HepG2 (cell line): ENCODE data around the gene KIFAP3. TPM values are rescaled to one million over a fixed set of nuclear protein-coding genes. Genes with fewer than 3 reads are reported as not detected.

Experiments
- ATAC-seq: fragments of 200-7000 bp; cut with Tn5 transposase; 3 replicates; pipeline ENCODE4 v1.9.1; 2020; ENCODE audit warnings: mild to moderate bottlenecking, moderate library complexity
- BruUV-seq: library from RNA; stranded (reverse); fragments of 400-500 nt; replicated peaks from 2 replicates; lab custom pipeline; 2021; lab: Mats Ljungman, UMichigan
- CTCF ChIA-PET: fragments of 300-600 bp; formaldehyde crosslinking; extraction: SDS; loops from one replicate; lab custom pipeline; 2021; ENCODE audit warnings: low total read pairs, inconsistent platforms, low intra/inter-chr PET ratio; lab: Yijun Ruan, JAX
- POLR2A ChIA-PET: fragments of 350-600 bp; sonication (Branson Sonifier 250); formaldehyde crosslinking; loops from one replicate; lab custom pipeline; 2020; ENCODE audit warnings: antibody characterized with exemption, inconsistent platforms; lab: Yijun Ruan, JAX
- DNase-seq: peaks from one replicate; pipeline ENCODE4 v3.0.0-alpha.2; 2015; ENCODE audit warnings: low spot score
- FAIRE-seq: peaks from 3 replicates; lab custom pipeline; 2011; peaks lifted over from hg19 to GRCh38; lab: Jason Lieb, UNC
- H2AFZ ChIP-seq: one replicate; pipeline ENCODE4 v1.6.1; 2011; ENCODE audit warnings: low read length, inconsistent platforms
- H3K27ac ChIP-seq: fragments of 300-600 bp; 3 replicates; pipeline ENCODE4 v1.8.0; 2011; ENCODE audit warnings: mixed run types, mild to moderate bottlenecking, mixed read lengths, low read length, inconsistent platforms; ENCODE audit not compliant: insufficient read depth; ENCODE audit errors: extremely low read length
- H3K27me3 ChIP-seq, 2 experiments: fragments of 200-600 bp in 1 of 2; 2 replicates in 1 of 2; 3 replicates in 1 of 2; pipeline versions ENCODE4 v1.6.0 to v1.8.0; 2011; ENCODE audit warnings: low read length in 2 of 2, mild to moderate bottlenecking in 2 of 2, moderate library complexity in 2 of 2, inconsistent platforms in 1 of 2; ENCODE audit not compliant: insufficient read depth in 2 of 2, control insufficient read depth in 1 of 2
- H3K36me3 ChIP-seq, 2 experiments: fragments of 200-600 bp in 1 of 2; replicated peaks in 1 of 2; 2 replicates in 1 of 2; 3 replicates in 1 of 2; pipeline versions ENCODE4 v1.5.1 to v1.8.0; 2011; ENCODE audit warnings: low read length in 2 of 2, inconsistent platforms in 1 of 2; ENCODE audit not compliant: insufficient read depth in 2 of 2, control insufficient read depth in 1 of 2
- H3K4me1 ChIP-seq: 2 replicates; pipeline ENCODE4 v1.5.1; 2012; ENCODE audit warnings: low read length, inconsistent platforms; ENCODE audit not compliant: insufficient read depth
- H3K4me2 ChIP-seq: 2 replicates; pipeline ENCODE4 v1.6.0; 2011; ENCODE audit warnings: low read depth, low read length, inconsistent platforms
- H3K4me3 ChIP-seq, 3 experiments: fragments of 200-600 bp in 1 of 3; sonication (generic), shearing (Covaris generic) in 1 of 3; replicated peaks in 1 of 3; 2 replicates each; pipeline ENCODE4 v1.5.1; 2011 to 2016; ENCODE audit warnings: low read length in 3 of 3, inconsistent platforms in 2 of 3, low read depth in 2 of 3, mild to moderate bottlenecking in 2 of 3, control low read depth in 1 of 3, mixed read lengths in 1 of 3; ENCODE audit not compliant: insufficient read depth in 1 of 3
- H3K79me2 ChIP-seq: one replicate; pipeline ENCODE4 v1.6.1; 2011; ENCODE audit warnings: low read length, inconsistent platforms; ENCODE audit not compliant: insufficient read depth
- H3K9ac ChIP-seq: 2 replicates; pipeline ENCODE4 v1.6.0; 2011; ENCODE audit warnings: mild to moderate bottlenecking, low read depth, low read length, inconsistent platforms; ENCODE audit not compliant: insufficient read depth
- H3K9me3 ChIP-seq: 2 replicates; pipeline ENCODE4 v1.5.1; 2012; ENCODE audit warnings: mild to moderate bottlenecking, low read length
- H4K20me1 ChIP-seq: 2 replicates; pipeline ENCODE4 v1.6.0; 2011; ENCODE audit warnings: inconsistent platforms, mild to moderate bottlenecking, low read length, moderate library complexity; ENCODE audit not compliant: insufficient read depth
- CBX2 ChIP-seq, 2 experiments: fragments of 200-600 bp in 1 of 2; sonication (generic); formaldehyde crosslinking in 1 of 2; IDR thresholded peaks; 2 replicates each; pipeline versions ENCODE4 v1.7.0 to v1.8.1; 2018 to 2022; ENCODE audit warnings: low read depth in 2 of 2, low read length in 1 of 2, mild to moderate bottlenecking in 1 of 2, missing genetic modification reagents in 1 of 2
- DPF2 ChIP-seq: sonication (generic); formaldehyde crosslinking; IDR thresholded peaks from 2 replicates; pipeline ENCODE4 v1.4.0; 2020; ENCODE audit warnings: mild to moderate bottlenecking, low read depth, missing genetic modification reagents, borderline replicate concordance
- HOXA9 ChIP-seq: sonication (generic); formaldehyde crosslinking; IDR thresholded peaks from 2 replicates; pipeline ENCODE4 v1.8.1; 2022; ENCODE audit warnings: missing genetic modification reagents, mild to moderate bottlenecking, moderate library complexity, borderline replicate concordance
- SMARCC2 ChIP-seq: fragments of 450-650 bp; IDR thresholded peaks from 2 replicates; pipeline ENCODE4 v1.6.1; 2017; ENCODE audit warnings: antibody characterized with exemption, mild to moderate bottlenecking
- ZBTB42 ChIP-seq: sonication (generic); formaldehyde crosslinking; IDR thresholded peaks from 2 replicates; pipeline ENCODE4 v1.5.0; 2020; ENCODE audit warnings: mild to moderate bottlenecking, missing genetic modification reagents
- ZNF10 ChIP-seq: sonication (generic); formaldehyde crosslinking; IDR thresholded peaks from 2 replicates; pipeline ENCODE4 v1.4.0; 2020; ENCODE audit warnings: mild to moderate bottlenecking, low read depth, missing genetic modification reagents, borderline replicate concordance
- ZNF614 ChIP-seq: IDR thresholded peaks from 2 replicates; pipeline ENCODE4 v1.6.1; 2018; ENCODE audit warnings: missing biosample characterization, missing genetic modification reagents, inconsistent platforms, borderline replicate concordance
- ZNF660 ChIP-seq: sonication (generic); formaldehyde crosslinking; IDR thresholded peaks from 2 replicates; pipeline ENCODE4 v1.5.1; 2020; ENCODE audit warnings: mild to moderate bottlenecking, low read depth, missing genetic modification reagents, borderline replicate concordance
- ZNF740 ChIP-seq: sonication (generic); formaldehyde crosslinking; IDR thresholded peaks from 2 replicates; pipeline ENCODE4 v1.4.0; 2020; ENCODE audit warnings: missing genetic modification reagents
- ZSCAN9 ChIP-seq: IDR thresholded peaks from 2 replicates; pipeline ENCODE4 v1.6.1; 2016; ENCODE audit warnings: borderline replicate concordance
- in situ Hi-C: cut with HindIII; loops from 2 replicates; pipeline ENCODE4 v1.10.0; 2017; ENCODE audit warnings: low pct_unique_long_range_greater_than_20kb; ENCODE audit not compliant: extremely low pct_ligation_motif_present
- intact Hi-C: fragments of 100-400 bp; cut with micrococcal nuclease; formaldehyde crosslinking; loops from one replicate; pipeline ENCODE4 v1.10.0; 2022; ENCODE audit not compliant: unreplicated experiment
- polyA plus RNA-seq, 8 experiments: library from polyadenylated mRNA; depleted of rRNA in 3 of 8; stranded (reverse) in 7 of 8; unstranded in 1 of 8; fragments of >200 nt; fragmentation: Illumina TruSeq in 4 of 8; extraction: Trizol in 4 of 8; gene quantifications; 2 replicates each; pipeline versions ENCODE4 v1.2.1 to v1.2.3, GENCODE V29; 2011 to 2016; ENCODE audit warnings: low read depth in 4 of 8, missing spikeins in 1 of 8, mixed read lengths in 1 of 8; ENCODE audit not compliant: insufficient read depth in 1 of 8
- total RNA-seq, 5 experiments: library from RNA; depleted of rRNA; stranded (reverse); fragments of >200 nt; fragmentation: Illumina TruSeq; extraction: Trizol; gene quantifications; 2 replicates each; pipeline ENCODE4 v1.2.3, GENCODE V29; 2016; ENCODE audit warnings: low read depth in 1 of 5
- TF ChIP-seq, protein P1 (sequence below): sonication (generic); formaldehyde crosslinking; IDR thresholded peaks from 2 replicates; pipeline ENCODE4 v1.5.0; 2020; ENCODE audit warnings: mild to moderate bottlenecking, missing genetic modification reagents, moderate library complexity

The KIFAP3 gene
- total and polyA plus RNA-seq, 2 of the 13 experiments (the other 11 are each of a cell fraction or from before 2014, with no cell fraction given): 3.4 to 10.0 TPM

- intact Hi-C loops: no loop called here
- no peaks in the 10 kb centered on the region for H3K9me3 ChIP-seq
- H3K9ac ChIP-seq: no peak overlapping the region
- H3K27ac ChIP-seq: no peak overlapping the region
- ChIA-PET POLR2A (no interaction called here), CTCF (no interaction called here)
- H3K4me3 ChIP-seq: no peak overlapping the region
- H3K36me3 ChIP-seq: no peaks in the 10 kb centered on the region
- FAIRE-seq (no peak), DNase-seq (no peak), ATAC-seq (no peak)
- H2AFZ ChIP-seq: no peak overlapping the region
- no peaks in the 10 kb centered on the region for H3K79me2 ChIP-seq
- no peaks in the 10 kb centered on the region for H3K4me1 ChIP-seq
- no peaks in the 10 kb centered on the region for H3K27me3 ChIP-seq
- no peak overlapping the region for H3K4me2 ChIP-seq
- no TSS peak for BruUV-seq
- TF ChIP-seq DPF2 (CRISPR knock-in tag): no peak
- no peak for TF ChIP-seq ZNF10 (CRISPR knock-in tag)
- no peak for TF ChIP-seq SMARCC2
- no peak for TF ChIP-seq CBX2 (IDR thresholded peaks at IDR 0.05; ENCODE audit: low read depth, low read length)
- TF ChIP-seq CBX2 (CRISPR knock-in tag; IDR thresholded peaks at IDR 0.05; ENCODE audit: low read depth): no peak
- TF ChIP-seq HOXA9: no peak
- TF ChIP-seq, protein P1, sequence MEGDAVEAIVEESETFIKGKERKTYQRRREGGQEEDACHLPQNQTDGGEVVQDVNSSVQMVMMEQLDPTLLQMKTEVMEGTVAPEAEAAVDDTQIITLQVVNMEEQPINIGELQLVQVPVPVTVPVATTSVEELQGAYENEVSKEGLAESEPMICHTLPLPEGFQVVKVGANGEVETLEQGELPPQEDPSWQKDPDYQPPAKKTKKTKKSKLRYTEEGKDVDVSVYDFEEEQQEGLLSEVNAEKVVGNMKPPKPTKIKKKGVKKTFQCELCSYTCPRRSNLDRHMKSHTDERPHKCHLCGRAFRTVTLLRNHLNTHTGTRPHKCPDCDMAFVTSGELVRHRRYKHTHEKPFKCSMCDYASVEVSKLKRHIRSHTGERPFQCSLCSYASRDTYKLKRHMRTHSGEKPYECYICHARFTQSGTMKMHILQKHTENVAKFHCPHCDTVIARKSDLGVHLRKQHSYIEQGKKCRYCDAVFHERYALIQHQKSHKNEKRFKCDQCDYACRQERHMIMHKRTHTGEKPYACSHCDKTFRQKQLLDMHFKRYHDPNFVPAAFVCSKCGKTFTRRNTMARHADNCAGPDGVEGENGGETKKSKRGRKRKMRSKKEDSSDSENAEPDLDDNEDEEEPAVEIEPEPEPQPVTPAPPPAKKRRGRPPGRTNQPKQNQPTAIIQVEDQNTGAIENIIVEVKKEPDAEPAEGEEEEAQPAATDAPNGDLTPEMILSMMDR (CRISPR knock-in tag): no peak
- TF ChIP-seq ZNF740: no peak
- TF ChIP-seq ZNF614 (CRISPR knock-in tag): no peak
- TF ChIP-seq ZNF660 (CRISPR knock-in tag): no peak
- no peak for TF ChIP-seq ZSCAN9 (CRISPR knock-in tag)
- no peak for TF ChIP-seq ZBTB42 (CRISPR knock-in tag)
- no peaks in the 10 kb centered on the region for H4K20me1 ChIP-seq
- in situ Hi-C loops: loop anchor here (25.0 kb wide), 1 partner anchor 991 kb away; the partner anchor contains the start of gene MROH9
Observed at GRCh38 chr1:169946206-169946605, 128.3 kb downstream of the KIFAP3 start.
